Stimulated activated naive B cell treated with anti-CD40 and anti-IgM and Interleukin-4, amounts not matched to agents 10 μg/mL and 1 μg/mL and 100 μg/mL, for 72 hours (primary cell): ENCODE data around the gene NFIB.

Experiments used
- ATAC-seq, 2 donors: fragments of 150-1000 bp; cut with Tn5 transposase; replicated peaks; 2 replicates each; pipeline ENCODE4 v1.10.0; 2021; ENCODE audit warnings: moderate library complexity in 1 of 2
- DNase-seq: peaks from one replicate; pipeline ENCODE4 v3.0.0; 2021
- H3K27ac Mint-ChIP-seq: one replicate; pipeline ENCODE4 v1.8.0; 2022; ENCODE audit warnings: mild to moderate bottlenecking, mixed read lengths
- H3K27me3 Mint-ChIP-seq, 2 donors: one replicate each; pipeline ENCODE4 v1.8.0; 2022; ENCODE audit warnings: mixed read lengths in 2 of 2
- H3K36me3 Mint-ChIP-seq, 2 donors: one replicate each; pipeline ENCODE4 v1.8.0; 2022; ENCODE audit warnings: mixed read lengths in 2 of 2, mild to moderate bottlenecking in 1 of 2
- H3K4me1 Mint-ChIP-seq, 2 donors: one replicate each; pipeline ENCODE4 v1.8.0; 2022; ENCODE audit warnings: mixed read lengths in 2 of 2, mild to moderate bottlenecking in 1 of 2
- H3K4me3 Mint-ChIP-seq, 2 donors: one replicate each; pipeline ENCODE4 v1.8.0; 2022; ENCODE audit warnings: mild to moderate bottlenecking in 2 of 2, mixed read lengths in 2 of 2, moderate library complexity in 1 of 2
- H3K9me3 Mint-ChIP-seq, 2 donors: one replicate each; pipeline ENCODE4 v1.8.0; 2022; ENCODE audit warnings: mixed read lengths in 2 of 2, mild to moderate bottlenecking in 1 of 2

NFIB gene

DNA sequence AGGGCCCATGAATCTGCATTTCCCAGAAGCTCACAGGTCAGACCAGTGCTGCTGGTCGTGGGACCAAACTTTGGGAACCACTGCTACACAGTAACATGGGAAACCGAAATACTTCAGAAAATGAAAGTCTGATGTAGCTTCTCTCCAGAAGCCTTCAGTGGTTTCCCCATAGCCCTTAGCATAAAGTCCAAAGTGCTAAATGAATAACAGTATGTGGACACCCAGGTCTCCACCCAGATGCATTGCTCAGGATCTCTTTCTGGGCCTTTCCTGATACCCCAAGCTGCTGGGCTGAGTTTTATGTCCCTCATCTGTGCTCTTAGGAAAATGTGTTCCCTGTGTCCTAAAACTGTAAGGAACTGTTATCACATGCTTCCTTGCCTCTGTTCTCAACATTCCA lies 100.4 kb downstream of the NFIB start:
- Mint-ChIP-seq H3K27me3 (peaks cover 0 to 5% of the 10 kb centered on the region in 2 donors), H3K4me1 (no peaks in the 10 kb centered on the region), H3K36me3 (no peaks in the 10 kb centered on the region), H3K27ac (no peak overlapping the region), H3K9me3 (peaks cover 0 to 6% of the 10 kb centered on the region in 2 donors), H3K4me3 (no peak overlapping the region)
- no peak for ATAC-seq
- no peak for DNase-seq

GRCh38 chr9:14212697-14213420 lies 101.1 kb downstream of the NFIB start:
- DNase-seq (no peak), ATAC-seq (no peak)
- Mint-ChIP-seq H3K27me3 (peaks cover 0 to 5% of the 10 kb centered on the region in 2 donors), H3K4me3 (no peak overlapping the region), H3K27ac (no peak overlapping the region), H3K36me3 (no peaks in the 10 kb centered on the region), H3K9me3 (peaks cover 0 to 6% of the 10 kb centered on the region in 2 donors), H3K4me1 (no peaks in the 10 kb centered on the region)

DNA sequence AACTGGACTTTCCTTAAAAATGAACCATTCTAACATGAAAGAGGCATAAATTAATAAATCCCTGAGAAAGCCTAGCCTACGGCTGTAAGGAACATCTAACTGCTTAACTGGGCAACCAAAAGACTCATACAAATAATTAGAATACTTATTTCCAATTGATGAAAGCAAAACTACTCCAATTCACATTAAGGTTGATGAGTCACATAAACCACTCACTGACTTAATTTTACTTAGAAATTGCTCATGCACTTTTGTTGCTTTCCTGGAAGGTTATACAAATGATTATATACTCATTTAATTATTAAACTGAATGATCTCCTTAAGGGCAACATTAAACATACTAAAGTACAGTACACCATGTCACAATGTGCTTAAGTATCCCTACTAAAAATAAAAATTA lies 101.9 kb downstream of the NFIB start:
- H3K4me3 Mint-ChIP-seq: no peak overlapping the region
- no peaks in the 10 kb centered on the region for H3K36me3 Mint-ChIP-seq
- H3K27ac Mint-ChIP-seq: no peak overlapping the region
- no peak for ATAC-seq
- no peaks in the 10 kb centered on the region for H3K4me1 Mint-ChIP-seq
- H3K27me3 Mint-ChIP-seq: peaks cover 0 to 5% of the 10 kb centered on the region in 2 donors
- no peak for DNase-seq
- H3K9me3 Mint-ChIP-seq: peaks cover 0 to 6% of the 10 kb centered on the region in 2 donors

DNA sequence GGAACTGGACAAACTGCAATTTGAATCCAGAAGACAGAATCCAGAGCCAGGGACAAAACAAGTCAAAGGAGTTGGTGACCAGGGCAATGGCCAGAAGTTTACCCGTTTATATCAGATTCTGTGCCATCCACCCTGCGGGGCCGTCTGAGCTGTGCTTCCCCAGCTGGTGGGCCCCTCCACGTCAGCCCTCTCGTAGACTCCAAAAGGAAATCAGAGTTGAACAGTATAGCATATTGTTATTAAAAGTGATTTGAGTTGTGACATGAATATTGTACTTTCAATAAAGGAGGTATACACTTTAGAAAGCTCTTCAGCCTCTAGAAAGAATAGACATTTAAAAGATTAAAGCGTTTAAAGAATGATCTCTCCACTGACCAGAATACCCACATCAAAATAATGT lies 102.4 kb downstream of the NFIB start:
- ATAC-seq: no peak
- H3K36me3 Mint-ChIP-seq: no peaks in the 10 kb centered on the region
- peaks cover 0 to 5% of the 10 kb centered on the region in 2 donors for H3K27me3 Mint-ChIP-seq
- DNase-seq: no peak
- H3K4me1 Mint-ChIP-seq: no peaks in the 10 kb centered on the region
- H3K4me3 Mint-ChIP-seq: no peak overlapping the region
- H3K9me3 Mint-ChIP-seq: peaks cover 0 to 6% of the 10 kb centered on the region in 2 donors
- H3K27ac Mint-ChIP-seq: no peak overlapping the region

DNA sequence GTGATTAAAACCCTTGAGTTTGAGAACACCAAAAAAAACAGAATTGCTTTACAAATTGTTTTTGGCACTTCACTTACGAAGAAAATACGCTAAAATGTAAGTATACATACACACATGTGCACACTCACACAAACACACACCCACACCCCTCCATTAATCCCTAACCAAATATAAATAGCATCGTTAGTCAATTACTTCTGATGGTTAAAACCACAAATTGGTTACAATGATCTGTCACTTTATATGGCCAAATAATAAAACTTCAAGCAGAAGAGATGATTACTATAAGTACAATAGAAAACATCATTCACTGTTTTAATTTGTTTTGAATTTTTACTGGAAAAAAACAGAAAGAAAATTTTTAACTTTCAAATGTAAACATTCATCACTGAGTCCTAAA lies 103.5 kb downstream of the NFIB start:
- Mint-ChIP-seq H3K27ac (no peak overlapping the region), H3K9me3 (peaks cover 0 to 6% of the 10 kb centered on the region in 2 donors), H3K4me3 (no peak overlapping the region), H3K36me3 (no peaks in the 10 kb centered on the region), H3K27me3 (peaks cover 0 to 5% of the 10 kb centered on the region in 2 donors), H3K4me1 (no peaks in the 10 kb centered on the region)
- DNase-seq (no peak), ATAC-seq (no peak)

GRCh38 chr9:14209399-14210345 lies 104.3 kb downstream of the NFIB start:
- no peaks in the 10 kb centered on the region for H3K4me1 Mint-ChIP-seq
- H3K9me3 Mint-ChIP-seq: peaks cover 0 to 6% of the 10 kb centered on the region in 2 donors
- H3K27me3 Mint-ChIP-seq: peaks cover 0 to 5% of the 10 kb centered on the region in 2 donors
- ATAC-seq (no peak), DNase-seq (no peak)
- H3K36me3 Mint-ChIP-seq: no peaks in the 10 kb centered on the region
- no peak overlapping the region for H3K4me3 Mint-ChIP-seq
- no peak overlapping the region for H3K27ac Mint-ChIP-seq

DNA sequence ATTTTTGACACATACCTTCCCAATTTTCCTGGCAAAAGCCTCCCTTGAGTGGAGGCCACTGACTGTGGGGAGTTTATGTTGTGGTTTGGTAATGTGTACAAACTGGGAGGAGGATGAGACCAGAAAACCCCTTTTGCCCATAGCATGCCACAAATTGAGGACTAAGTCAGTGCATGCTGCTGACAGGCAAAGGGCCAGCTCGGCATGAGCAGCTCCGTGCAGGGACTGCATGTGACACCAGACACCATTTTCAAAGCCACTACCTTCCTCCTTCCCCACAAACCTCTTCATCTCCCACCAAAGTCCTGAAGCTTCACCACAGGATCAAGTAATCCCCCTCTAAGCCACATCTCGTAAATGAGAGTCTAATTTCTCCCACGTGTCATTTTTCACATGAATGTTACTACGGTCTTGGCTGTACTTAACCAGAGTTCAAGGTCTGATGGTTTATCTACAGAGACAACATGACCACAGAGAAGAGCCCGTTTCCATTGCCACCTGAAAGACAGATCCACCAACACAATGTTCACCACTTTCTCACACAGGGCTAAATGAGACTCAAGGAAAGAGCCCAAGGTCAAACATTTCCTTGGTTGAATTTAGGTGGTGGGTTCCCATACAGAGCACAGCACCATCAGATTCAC lies 106.5 kb downstream of the NFIB start:
- H3K4me1 Mint-ChIP-seq: no peaks in the 10 kb centered on the region
- ATAC-seq (no peak), DNase-seq (no peak)
- H3K4me3 Mint-ChIP-seq: no peak overlapping the region
- no peak overlapping the region for H3K27ac Mint-ChIP-seq
- no peaks in the 10 kb centered on the region for H3K36me3 Mint-ChIP-seq
- no peaks in the 10 kb centered on the region for H3K27me3 Mint-ChIP-seq
- no peaks in the 10 kb centered on the region for H3K9me3 Mint-ChIP-seq

GRCh38 chr9:14205463-14205862 lies 108.5 kb downstream of the NFIB start:
- Mint-ChIP-seq H3K4me3 (no peak overlapping the region), H3K27me3 (no peaks in the 10 kb centered on the region), H3K9me3 (no peaks in the 10 kb centered on the region), H3K4me1 (no peaks in the 10 kb centered on the region), H3K36me3 (no peaks in the 10 kb centered on the region), H3K27ac (no peak overlapping the region)
- ATAC-seq: no peak
- no peak for DNase-seq

GRCh38 chr9:14203356-14204056 lies 110.4 kb downstream of the NFIB start:
- H3K27me3 Mint-ChIP-seq: no peaks in the 10 kb centered on the region

GRCh38 chr9:14198841-14199455 lies 115.0 kb downstream of the NFIB start:
- DNase-seq (no peak), ATAC-seq (no peak)
- H3K36me3 Mint-ChIP-seq: no peaks in the 10 kb centered on the region
- no peaks in the 10 kb centered on the region for H3K9me3 Mint-ChIP-seq
- no peak overlapping the region for H3K27ac Mint-ChIP-seq
- no peak overlapping the region for H3K4me3 Mint-ChIP-seq
- no peaks in the 10 kb centered on the region for H3K4me1 Mint-ChIP-seq
- H3K27me3 Mint-ChIP-seq: no peaks in the 10 kb centered on the region

More at GRCh38 chr9:14203356-14204056, 110.4 kb downstream of the NFIB start:
- Mint-ChIP-seq H3K4me3 (no peak overlapping the region), H3K9me3 (no peaks in the 10 kb centered on the region), H3K36me3 (no peaks in the 10 kb centered on the region), H3K27ac (no peak overlapping the region), H3K4me1 (no peaks in the 10 kb centered on the region)
- DNase-seq (no peak), ATAC-seq (no peak)

- Mint-ChIP-seq H3K4me1 (no peaks in the 10 kb centered on the region), H3K27ac (no peak overlapping the region), H3K27me3 (no peaks in the 10 kb centered on the region), H3K36me3 (no peaks in the 10 kb centered on the region), H3K9me3 (no peaks in the 10 kb centered on the region), H3K4me3 (no peak overlapping the region)
- DNase-seq (no peak), ATAC-seq (no peak)
Measured at GRCh38 chr9:14198047-14198840, 115.7 kb downstream of the NFIB start.

GRCh38 chr9:14197325-14197858 lies 116.5 kb downstream of the NFIB start:
- H3K4me3 Mint-ChIP-seq: no peak overlapping the region
- no peak for ATAC-seq
- no peaks in the 10 kb centered on the region for H3K4me1 Mint-ChIP-seq
- no peaks in the 10 kb centered on the region for H3K36me3 Mint-ChIP-seq
- no peak overlapping the region for H3K27ac Mint-ChIP-seq
- no peaks in the 10 kb centered on the region for H3K27me3 Mint-ChIP-seq
- no peak for DNase-seq
- no peaks in the 10 kb centered on the region for H3K9me3 Mint-ChIP-seq
